ENCODE data around the gene MTUS2.

Gene MTUS2

DNA sequence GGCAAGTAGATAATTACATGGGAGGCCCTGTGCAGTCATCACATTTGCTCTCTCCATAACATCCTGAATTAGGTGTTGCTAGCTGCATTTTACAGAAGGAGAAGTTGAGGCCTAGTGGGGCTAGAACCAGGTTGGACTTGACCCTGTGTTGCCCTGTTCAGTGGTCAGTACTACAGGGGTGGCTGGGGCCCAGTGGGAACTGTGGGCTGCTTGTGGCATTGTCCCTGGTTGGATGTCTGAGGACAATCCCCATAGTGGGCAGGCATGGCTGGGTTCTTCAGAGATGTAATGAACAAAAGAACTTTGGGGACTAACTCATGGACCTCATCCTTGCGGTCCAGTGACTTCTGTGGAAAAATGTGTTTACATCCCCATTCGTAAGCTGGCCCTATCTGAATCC is 38.9 kb downstream of the MTUS2 start:
- DNase-seq (ENCODE audit: low read depth) = no peak

DNA sequence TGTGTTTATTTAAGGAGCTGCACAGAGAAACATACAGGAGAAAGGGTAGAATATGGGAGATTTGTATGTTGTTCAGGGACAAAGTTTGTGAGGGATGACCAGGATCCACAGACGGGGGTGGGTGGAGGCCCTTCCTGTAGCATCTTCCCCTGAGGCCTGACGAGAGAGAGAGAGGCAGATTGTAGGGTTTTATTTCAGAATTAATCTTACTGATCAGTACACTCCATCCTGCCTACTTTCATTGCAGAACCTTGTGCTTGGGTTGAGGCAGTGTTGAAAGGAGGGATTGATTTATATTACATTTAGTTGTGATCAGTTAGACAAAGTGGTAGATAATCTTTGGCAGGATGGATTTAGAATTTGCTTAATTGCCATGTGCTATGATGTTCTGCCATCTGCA is 39.6 kb downstream of the MTUS2 start:
- DNase-seq (ENCODE audit: low read depth) = no peak

DNA sequence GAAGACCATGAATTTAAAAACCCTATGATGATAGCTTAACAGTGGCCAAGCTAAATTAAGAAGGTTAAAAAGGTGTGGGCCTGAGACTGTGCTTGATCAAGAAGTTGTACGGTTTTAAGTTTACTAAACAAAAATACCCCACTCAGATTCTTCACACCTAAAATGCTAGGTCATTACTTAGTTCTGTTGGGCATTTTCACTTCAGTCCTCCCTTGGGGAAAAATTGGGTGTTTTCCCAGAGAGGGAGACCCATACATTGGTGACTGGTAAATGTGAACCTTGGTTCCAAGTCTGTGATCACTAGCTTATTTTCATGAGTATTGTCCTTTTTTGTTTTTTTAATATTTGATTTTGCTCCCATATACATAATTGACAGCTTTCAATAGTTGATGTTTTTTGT is 44.4 kb downstream of the MTUS2 start:
- no peak for DNase-seq (ENCODE audit: low read depth)

DNA sequence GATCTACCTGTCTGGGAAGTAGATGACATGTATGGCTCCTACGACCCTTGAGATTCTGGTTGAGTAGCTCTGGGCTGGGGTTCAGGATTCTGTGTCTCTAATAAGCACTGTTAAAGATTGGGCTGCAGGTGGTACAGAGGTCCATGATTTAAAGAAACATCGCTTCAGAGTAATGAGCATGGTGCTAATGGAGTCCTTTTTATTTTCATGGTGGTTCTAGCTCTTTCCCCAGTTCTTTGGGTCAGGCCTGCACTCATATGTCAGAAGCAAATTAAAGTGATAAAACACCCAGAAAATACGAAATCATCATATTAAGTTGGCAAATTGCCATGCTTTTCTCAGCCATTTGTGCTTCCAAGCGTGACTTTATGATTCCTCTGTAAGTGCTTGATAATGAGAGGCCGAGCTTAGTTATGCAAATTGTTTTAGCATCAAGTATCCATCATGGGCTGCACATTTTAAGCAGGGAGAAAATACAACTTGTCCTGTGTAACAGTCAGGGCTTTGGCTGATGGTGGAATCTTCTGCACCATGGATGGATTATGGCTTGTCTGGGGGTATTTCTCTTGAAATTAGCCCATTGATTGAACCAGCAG is 45.1 kb downstream of the MTUS2 start:
- DNase-seq (ENCODE audit: low read depth) = no peak

DNA sequence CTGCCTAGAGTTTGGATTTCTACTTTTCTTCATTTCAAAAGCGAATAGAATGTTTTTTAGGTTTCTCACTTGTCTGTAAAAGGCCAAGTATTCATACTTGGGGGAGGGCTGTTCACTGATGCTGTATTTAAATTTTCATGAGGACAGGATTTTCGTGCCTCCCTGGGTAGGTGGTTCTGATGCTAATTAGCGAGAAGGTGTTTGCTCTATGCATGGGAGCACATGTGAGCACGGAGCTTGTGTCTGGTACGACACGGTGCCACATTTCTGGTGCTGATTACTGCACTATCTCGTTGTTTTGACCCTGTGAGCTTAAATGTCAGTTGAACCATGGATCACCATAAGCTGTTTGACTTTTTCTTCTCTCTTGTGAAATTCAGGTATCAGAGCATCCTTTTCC is 45.8 kb downstream of the MTUS2 start:
- no peak for DNase-seq (ENCODE audit: low read depth)

DNA sequence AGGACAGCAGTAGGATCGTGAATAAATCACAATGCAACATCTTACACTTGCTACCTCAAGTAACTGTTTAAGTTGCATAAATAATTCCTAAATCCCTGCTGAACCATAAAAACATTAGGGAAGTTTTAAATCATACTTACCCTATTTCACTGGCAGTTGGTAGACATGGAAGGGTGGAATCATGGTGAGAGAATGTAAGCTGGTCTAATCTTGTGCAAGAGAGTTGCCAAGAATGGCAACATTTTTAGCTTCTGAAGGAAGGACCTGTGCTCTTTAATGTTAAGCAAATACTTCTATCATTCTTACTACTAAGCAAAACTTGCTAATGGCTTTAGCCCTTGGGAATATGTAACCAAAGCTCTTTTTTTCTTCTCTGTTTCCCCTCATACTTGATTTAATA is 46.8 kb downstream of the MTUS2 start:
- DNase-seq (ENCODE audit: low read depth) = no peak

DNA sequence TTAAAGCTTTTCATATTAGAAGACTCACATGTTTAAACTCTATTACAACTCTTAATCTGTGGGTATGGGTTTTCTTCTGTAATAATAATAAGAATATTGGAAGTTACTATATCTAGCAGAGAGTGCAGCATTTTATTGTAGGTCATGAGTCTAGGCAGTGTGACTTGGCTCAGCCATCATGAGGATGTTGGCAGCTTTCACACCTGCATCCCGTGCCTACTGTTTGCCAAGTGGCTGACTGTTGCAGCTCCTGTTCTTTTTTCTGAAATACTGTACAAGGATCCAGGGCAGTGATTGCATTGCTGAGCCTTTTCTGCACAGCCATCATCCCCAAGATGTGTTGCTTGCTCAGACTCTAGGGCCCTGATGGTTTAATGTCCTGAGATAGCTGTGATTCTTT is 47.4 kb downstream of the MTUS2 start:
- no peak for DNase-seq (ENCODE audit: low read depth)

DNA sequence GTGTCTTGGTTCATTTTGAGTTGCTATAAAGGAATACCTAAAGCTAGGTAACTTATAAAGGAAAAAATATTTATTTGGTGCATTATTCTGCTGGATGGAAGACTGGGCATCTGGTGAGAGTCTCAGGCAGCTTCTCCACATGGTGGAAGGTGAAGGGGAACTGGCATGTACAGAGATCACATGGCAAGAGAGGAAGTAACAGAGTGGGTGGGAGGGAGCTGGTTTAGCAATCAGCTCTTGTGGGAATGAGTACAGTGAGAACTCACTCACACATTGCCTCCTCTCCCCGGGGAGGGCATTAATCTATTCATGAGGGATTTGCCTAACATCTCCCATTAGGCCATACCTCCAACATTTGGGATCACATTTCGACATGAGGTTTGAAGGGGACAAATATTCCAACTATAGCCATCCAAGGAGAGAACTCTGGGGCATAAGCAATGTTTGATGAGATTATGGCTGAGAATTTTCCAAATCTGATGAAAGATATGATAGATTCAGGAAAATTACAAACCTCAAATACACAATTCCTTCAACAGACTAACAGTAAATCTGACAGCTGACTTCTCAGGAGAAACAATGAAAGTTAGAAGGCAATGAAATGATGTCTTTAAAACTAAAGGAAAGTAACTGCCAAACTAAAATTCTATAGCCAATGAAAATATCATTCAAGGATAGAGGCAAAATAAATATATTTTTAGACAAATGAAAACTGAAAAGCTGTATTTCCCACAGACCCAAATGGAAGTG is 52.5 kb downstream of the MTUS2 start:
- DNase-seq (ENCODE audit: low read depth) = no peak

DNA sequence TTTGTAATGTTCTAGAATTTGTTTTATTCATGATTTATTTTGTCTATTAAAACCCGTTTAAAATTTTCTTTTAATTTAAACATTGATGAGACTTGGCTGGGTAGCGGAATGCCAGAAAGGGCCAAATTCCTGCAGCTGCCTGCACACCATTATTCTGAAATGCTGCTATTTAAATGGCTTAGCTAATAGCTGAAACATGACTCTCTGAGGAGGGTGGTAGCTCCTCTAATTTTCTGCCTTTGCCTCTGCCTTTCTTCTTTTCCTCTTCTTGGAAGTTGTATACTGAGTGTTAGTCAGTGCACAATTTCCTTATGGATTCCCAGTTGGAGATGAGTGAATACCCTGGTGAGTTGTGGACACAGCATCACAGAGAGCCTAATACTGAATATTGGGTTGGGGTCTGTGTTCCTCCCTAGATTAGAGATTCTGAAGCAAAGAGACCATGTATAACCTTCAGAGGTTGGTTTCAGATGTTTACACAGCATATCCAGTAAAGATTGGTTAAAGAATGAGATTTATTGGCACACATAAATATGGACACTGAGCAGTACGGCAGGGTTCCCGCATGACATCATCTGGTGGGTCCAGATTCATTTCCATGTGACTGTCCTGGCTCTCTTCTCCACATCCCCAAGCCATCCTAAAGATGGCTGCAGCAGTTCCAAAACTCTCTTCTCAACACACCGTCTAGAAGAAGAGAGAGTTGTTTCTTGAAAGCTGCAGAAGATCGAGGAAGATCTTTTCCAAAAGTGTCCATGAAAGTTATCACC is 55.9 kb downstream of the MTUS2 start:
- DNase-seq (ENCODE audit: low read depth) = no peak

DNA sequence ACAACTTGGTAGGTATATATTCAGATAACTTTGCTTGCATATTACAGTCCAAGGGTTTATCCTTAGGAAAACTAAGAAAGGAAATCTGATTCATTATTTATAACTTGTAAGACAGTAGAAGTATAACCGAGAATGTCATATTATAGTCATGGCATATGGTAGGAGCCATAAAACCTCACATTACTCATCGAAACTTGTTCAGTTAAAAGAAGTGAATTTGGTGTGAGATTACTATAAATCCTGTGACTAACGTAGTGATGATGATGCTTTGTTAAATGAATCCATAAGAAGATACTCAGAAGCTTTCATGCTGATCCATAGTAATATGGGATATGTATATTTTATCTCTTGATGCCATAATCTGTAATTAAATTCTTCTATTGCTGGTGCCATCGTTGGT is 57.3 kb downstream of the MTUS2 start:
- DNase-seq (ENCODE audit: low read depth) = no peak

DNA sequence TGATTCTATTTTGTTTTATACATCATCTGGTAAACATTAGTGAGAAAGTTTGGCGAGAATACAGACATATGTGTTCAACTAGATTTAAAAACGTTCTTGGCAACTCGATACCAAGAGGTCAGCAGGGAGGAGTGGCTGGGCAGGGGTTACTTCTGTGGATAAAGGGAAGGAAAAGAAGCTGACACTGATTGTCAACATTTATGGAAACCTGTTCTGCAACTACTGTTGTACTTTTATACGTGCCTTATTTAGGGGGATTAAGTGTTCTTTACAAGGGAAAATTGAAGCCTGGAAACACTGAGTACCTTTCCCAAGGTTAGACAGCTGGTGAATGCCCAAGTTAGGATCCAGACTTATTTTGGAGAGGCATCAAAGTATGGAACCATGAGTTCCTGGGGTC is 65.0 kb downstream of the MTUS2 start:
- no peak for DNase-seq (ENCODE audit: low read depth)

DNA sequence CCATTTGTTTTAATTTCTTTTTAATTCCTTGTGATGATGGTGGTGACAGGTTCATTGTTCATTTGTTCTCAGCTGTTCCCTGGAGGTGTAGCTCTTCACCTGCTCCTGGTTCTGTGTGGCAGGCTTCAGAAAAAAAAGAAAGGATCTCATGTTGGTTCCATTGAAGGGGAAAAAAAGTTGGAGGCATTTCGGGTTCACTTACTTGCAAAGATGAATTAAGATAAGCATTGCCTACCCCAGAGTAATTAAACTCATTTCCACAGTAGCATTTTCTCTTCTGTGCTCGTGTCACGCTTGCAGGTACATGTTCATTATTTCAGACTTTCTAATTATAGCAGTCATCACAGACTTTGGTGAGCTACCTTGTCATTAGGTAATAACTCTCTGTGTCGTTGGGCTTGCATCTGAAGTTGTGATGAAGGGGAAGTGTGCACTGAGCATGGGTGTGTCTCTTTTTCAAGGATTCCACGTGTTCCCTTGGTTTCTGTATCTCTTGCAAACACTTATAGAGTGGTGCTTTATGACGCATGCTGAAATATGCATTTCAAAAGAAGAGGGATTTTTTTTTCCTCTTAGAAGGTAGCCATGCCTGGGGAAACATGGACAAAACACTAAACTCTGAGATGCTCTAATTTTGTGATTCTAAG is 69.1 kb downstream of the MTUS2 start:
- no peak for DNase-seq (ENCODE audit: low read depth)

DNA sequence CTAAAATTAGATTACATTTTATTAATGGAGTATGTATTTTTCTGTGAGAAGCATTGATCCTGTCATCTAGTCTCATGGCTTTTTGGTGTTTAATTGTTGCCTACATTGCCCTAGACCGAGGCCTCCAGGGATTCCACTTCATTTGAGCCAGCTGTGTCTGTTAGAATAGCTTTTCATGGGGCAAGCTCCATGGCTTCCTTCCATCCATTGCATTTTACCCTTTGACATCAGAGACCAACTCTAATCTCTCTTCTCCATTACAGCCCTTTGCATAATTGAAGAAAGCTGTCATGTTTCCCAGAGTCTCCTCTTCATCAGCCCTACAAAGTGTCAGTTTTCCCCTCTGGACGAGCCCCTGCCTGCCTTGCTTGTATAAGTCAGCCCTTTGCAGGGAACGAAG is 70.6 kb downstream of the MTUS2 start:
- no peak for DNase-seq (ENCODE audit: low read depth)

DNA sequence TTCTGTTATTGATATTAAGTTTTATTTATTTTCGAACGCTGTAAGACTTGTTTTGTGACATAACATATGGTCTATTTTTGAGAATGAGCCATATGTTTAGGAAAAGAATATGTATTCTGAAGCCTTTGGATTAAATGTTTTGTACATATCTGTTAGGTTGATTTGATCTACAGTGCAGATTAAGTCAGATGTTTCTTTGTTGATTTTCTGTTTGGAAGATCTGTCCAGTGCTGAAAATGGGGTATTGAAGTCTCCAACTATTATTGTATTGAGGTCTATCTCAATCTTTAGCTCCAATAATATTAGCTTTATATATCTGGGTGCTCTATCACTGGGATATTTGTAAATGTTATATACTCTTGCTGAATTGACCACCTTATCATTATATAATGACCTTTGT is 97.9 kb downstream of the MTUS2 start:
- DNase-seq (ENCODE audit: low read depth) = no peak

DNA sequence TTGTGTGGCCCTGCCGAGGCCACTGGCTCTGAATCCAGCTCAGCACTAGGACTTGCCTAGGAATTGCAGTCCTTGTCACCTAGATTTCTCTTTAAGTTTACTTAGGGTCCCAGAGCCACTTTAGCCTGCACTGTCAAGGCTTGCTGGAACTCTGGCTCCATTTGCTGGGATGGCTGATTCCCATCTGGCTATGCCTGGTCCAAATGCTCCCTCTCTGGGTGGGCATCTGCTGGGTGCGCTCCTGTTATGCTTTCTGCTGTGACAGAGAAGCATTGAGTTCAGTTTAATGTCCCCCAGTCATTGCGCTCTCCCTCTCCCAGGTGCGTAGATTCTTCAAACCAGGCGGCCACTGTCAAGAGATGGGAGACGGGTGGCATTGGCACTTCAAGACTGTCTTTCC is 102.2 kb downstream of the MTUS2 start:
- no peak for DNase-seq (ENCODE audit: low read depth)

DNA sequence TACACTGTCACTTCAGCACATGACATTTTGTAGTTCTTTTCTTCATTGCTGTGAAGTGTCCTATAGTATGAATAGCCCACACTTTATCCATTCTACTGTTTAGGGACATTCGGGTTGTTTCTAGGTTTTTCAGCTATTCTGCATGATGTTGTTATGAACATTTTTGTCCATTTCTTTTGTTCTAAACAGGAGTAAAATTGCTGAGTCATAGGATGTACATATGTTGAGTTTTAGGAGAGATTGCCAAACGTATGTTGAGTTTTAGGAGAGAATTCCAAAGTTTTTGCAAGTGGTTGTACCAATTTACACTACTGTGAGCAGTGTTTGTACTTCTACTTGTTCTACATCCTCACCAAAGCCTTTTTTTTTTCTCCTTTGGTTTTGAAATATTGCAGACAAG is 115.0 kb downstream of the MTUS2 start:
- DNase-seq (ENCODE audit: low read depth) = no peak

DNA sequence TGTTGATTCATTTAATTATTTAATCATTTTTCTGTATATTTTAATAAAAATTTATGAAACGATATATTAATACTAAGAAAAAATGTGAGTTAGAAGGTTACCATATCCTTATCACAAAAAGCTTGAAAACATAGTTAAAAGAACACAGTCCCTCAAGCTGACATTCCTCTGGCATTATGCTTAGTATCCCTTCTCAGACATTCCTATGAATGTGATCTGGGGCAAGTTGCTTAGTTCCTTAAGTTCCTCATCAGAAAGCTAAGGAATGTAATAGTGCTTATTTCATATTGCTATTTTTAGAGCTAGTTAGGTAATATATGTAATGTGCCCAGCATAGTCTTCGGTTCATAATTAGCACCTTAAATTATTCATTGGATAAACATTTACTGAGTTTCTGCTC is 122.8 kb downstream of the MTUS2 start:
- no peak for DNase-seq (ENCODE audit: low read depth)

DNA sequence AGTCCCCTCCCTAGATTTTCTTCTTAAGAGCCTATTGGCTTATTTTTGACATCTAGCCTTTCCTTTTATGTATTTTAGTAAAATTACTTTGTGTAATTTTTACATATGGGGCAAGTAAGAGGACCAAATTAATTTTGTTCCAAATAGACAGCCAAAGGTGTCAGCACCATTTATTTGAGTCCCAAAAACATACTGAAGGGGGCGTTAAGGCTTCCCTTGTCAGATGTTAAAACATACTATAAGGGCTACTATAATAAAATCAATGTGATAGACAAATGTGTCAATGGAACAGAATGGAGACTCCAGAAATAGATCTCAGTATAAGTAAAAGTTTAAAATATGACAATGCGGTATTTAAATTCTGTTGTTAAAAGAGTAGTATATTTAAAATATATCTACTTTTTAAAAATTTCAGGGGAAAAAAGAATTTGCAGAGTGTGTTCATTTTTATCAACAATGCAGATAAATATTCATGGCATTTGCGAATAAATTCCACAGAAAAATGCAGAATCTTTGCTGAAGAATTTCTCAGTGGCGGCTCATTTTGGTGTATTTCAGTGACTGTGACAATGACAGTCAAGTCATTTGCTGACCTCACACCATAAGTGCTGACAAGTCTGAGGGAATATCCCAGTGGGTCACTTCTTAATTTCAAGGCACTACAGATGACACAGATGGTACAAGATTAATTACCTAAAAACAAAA is 133.7 kb downstream of the MTUS2 start:
- DNase-seq (ENCODE audit: low read depth) = no peak

DNA sequence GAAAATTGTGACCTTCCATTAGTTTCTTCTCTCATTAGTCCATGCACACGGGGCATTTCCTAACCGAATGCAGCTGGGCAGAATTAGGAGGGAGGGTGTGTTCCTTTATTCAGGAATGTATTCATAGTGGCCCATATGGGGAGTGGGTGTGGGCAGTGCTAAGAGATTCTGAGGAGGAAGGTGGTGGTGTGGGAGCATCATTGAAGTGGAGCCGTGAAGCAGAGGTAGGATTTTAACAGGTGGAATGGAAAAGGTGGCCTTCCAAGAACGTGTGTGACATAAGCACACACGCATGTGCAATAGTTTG is 134.2 kb downstream of the MTUS2 start:
- DNase-seq (ENCODE audit: low read depth) = no peak

DNA sequence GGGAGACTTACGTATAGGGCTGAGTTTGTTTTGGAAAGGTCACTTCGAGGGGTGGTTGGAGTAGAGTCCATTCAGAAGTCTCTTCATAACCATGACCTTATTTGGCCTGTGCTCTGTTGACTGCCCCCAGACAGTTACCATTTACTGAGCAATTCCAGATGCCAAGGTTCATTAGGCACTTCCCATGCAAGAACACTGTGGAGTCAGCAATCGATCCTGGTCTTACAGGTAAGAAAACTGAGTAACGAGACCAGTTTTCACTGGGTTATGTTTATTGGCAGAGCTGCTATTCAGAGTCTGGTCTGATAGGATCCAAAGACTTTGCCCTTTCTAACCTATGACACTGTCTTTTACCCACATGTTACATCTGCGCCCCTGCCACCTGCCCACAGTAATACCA is 134.7 kb downstream of the MTUS2 start:
- DNase-seq (ENCODE audit: low read depth) = no peak

DNA sequence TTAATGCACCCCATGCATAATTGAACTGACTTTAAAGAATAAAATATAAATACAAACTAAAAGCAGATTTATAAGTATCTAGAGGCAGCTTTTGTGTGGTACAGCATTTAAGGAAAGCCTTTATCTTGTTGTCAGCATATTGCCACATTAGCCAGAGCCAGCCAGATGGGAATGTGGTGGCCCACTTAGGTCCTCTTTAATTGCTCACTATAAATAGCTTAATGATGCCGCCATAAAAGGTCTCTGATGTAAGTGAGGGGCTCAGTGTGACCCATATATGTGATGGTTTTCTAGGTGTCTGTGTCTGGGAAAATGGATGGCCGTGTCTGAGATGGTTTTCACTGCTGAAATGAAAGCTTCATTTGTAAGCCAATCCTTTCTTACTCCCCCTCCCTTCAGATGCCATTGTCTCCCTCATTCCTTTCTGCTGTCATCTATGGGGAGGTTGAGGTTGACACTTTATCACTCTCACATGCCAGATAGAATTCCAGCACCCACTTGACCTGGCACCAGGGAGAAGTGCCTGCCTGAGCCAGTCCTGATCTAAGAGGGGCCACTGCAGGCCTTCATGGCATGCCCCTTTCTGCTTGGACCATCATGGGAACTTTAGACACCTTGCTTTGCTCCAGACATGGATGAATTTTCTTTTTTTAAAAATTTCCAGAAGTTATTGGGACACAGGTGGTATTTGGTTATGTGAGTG is 135.3 kb downstream of the MTUS2 start:
- no peak for DNase-seq (ENCODE audit: low read depth)

DNA sequence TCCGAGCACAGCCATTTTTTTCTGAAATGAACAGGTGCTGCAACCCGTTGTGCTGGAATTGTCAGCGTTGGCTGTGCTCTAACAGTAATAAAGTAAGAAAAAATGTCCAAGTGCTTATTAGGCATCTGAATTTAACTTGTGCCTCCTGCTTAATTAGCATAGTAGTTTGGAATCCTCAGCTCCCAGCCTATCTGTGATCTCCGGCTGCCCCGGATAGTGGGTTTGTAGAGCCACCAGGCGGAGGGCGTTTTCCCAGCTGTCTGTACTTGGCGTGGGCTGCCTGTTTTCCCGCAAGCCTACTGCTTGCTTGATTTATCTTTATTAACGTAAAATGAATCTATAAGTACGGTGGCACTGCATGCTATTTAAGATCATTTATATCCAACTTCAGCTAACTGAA is 137.9 kb downstream of the MTUS2 start:
- no peak for DNase-seq (ENCODE audit: low read depth)
